ENCODE results near the gene ABHD14A.

ABHD14A gene

DNA sequence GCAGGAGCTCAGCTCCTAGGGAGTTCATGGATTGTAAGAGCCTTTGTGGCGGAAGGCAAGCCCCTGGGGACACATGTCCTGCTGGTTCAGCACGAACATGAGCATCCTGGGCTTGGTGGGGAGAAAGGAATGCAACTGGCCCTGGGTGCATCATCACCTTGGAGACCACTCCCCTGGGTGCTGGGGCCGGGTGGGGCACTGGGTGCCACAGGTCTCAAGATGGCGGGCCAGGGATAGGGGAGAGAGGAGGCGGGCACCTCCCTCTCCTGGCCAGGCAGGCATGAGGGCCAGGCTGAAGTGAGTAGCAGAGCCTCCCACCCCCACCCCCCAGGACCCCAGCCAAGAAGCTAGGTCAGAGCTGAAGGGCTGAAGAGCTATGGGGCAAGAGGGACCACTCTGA lies 8.4 kb upstream of the ABHD14A start:
- H3K4me3 ChIP-seq (ENCODE audit: low read depth, low read length), result no peak overlapping the region
- TF ChIP-seq, protein P1, sequence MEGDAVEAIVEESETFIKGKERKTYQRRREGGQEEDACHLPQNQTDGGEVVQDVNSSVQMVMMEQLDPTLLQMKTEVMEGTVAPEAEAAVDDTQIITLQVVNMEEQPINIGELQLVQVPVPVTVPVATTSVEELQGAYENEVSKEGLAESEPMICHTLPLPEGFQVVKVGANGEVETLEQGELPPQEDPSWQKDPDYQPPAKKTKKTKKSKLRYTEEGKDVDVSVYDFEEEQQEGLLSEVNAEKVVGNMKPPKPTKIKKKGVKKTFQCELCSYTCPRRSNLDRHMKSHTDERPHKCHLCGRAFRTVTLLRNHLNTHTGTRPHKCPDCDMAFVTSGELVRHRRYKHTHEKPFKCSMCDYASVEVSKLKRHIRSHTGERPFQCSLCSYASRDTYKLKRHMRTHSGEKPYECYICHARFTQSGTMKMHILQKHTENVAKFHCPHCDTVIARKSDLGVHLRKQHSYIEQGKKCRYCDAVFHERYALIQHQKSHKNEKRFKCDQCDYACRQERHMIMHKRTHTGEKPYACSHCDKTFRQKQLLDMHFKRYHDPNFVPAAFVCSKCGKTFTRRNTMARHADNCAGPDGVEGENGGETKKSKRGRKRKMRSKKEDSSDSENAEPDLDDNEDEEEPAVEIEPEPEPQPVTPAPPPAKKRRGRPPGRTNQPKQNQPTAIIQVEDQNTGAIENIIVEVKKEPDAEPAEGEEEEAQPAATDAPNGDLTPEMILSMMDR (IDR thresholded peaks at IDR 0.05; ENCODE audit: borderline replicate concordance, insufficient read depth, low read depth, low read length), result no peak

DNA sequence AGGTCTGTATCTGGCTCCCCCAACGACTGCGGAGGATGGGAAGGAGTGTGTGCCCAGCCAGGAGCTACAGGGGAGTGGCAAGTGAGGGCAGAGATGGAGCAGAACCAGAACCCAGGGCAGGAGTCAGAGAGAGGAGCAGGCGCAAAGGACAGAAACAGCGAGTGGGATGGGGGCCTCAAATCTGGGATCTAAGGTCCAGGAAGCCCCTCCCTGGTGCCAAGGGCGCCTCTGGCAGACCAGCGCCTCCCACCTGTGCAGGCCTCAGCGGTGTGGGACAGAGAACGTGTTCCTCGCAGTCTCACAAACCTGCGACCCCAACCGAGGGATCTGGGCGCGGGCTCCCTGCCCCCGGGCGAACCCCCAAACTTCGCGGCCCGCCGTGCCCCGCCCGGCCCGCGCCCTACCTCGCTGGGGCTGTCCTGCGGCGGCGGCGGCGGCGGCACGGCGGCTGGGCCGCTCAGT lies 7.9 kb upstream of the ABHD14A start:
- TF ChIP-seq, protein P1 (IDR thresholded peaks at IDR 0.05; ENCODE audit: borderline replicate concordance, insufficient read depth, low read depth, low read length), result no peak
- H3K4me3 ChIP-seq (ENCODE audit: low read depth, low read length), result peak overlapping the region; percentile 62

DNA sequence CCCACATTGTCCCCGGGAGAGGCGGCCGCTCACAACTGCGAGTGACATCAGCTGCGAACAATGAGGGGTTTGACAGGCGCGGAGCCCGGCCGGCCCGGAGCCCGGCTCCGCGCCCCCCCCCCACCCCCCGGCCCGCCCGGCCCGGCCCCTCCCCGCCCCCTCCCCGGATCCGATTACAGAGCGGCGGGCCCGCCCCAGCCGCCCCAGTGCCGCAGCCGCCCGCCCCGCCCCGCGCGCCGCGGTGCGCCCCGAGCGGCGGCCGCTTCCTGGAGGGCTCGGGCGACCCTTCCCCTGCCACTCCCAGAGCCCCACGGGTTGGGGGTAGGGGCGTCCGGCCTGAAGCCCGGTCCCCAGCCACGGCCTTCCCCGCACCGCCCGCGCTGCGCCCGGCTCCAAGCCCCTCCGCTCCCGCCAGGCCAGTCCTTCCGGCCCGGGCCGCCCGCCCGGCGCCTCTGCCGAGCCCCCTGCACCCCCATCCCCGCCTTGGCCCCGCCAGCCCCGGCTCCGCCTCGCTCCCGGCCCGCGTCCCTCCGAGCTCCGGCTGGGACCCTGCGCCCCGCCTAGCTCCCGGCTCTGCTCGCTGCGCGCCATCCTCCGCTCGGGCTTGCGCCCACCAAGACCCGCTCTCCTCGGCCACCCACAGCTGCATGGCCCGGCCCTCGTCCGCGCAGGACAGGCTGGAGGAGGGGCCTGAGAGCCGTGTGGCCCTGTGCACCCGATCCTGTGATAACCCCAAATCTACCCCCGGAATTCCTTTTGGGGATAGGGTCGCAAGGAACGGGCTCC lies 7.3 kb upstream of the ABHD14A start, which contains the start of gene PCBP4:
PCBP4 (minus strand) TSS at position 71 of the 786 bp plus-strand sequence. CDS start 6,214 bp downstream, outside the sequence.
- peak within 1 kb of the TSS; percentile 62 for H3K4me3 ChIP-seq (ENCODE audit: low read depth, low read length)
- TF ChIP-seq, protein P1 (IDR thresholded peaks at IDR 0.05; ENCODE audit: borderline replicate concordance, insufficient read depth, low read depth, low read length), result no peak

DNA sequence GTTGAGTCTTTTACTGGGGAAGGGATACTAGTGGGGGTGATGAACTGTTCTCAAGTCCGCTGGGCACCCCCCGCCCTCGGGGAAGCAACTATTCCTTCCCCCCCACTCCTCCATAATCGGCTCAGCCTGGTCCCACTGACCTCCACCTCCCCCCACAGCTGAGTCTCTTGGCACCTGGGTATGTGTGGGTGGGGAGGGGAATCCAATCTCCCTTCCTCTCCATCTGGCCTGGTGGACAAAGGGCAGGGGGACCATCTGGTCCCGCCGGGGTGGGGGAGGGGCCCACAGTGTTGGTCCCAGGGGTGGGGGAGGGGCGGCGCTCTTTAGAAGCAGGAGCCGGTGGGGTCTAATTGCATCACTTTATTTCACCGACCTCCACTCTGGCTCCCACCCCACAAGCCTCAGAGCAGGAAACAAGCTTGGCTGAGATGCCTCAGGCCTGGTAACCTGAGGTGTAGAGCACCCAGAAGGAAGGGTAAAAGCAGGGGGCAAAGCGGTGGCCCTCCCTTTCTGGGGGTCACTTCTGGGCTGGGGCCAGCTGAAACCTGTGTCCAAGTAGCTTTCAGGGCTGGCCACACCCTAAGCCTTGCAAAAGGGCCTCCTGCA lies 6.6 kb upstream of the ABHD14A start:
- peak overlapping the region; percentile 62 for H3K4me3 ChIP-seq (ENCODE audit: low read depth, low read length)
- TF ChIP-seq, protein P1 (IDR thresholded peaks at IDR 0.05; ENCODE audit: borderline replicate concordance, insufficient read depth, low read depth, low read length), result no peak

DNA sequence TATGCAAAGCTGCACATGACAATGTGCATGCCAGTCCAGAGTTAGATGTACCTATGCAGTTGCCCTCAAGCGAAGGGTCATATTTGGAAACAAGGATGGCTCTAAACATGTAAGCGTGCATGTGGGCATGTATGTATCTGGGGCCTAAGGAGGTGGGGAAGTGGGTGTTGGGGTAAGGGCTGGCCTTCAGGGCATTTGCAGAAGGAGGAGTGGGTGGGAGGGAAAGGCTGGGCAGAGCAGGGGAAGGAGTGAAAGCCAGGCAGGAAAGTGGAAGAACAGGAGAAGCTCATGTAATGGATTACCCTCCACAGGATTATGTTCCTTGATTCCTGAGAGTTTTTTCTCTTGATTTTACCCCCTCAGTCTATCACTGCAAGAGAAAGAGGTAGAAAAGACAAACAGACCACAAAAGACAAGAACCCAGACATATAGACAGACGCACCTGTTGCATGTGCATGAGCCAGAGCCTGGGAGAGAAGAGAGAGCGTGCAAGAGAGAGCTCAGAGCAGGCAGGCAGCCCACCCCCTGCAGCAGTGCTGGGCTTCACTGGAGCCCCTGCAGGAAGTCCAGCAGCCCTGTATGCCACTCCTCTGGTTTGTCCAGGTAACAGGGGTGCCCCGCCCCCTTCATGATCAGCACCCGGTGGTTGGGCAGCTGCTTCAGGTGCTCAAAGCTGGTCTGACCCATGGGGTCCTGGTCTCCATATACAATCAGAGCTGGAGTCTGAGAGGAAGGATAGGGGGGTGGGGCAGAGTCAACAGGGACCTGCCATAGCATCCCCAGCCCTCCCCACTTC lies 5.8 kb upstream of the ABHD14A start:
- no peak overlapping the region for H3K4me3 ChIP-seq (ENCODE audit: low read depth, low read length)
- TF ChIP-seq, protein P1 (IDR thresholded peaks at IDR 0.05; ENCODE audit: borderline replicate concordance, insufficient read depth, low read depth, low read length), result no peak

DNA sequence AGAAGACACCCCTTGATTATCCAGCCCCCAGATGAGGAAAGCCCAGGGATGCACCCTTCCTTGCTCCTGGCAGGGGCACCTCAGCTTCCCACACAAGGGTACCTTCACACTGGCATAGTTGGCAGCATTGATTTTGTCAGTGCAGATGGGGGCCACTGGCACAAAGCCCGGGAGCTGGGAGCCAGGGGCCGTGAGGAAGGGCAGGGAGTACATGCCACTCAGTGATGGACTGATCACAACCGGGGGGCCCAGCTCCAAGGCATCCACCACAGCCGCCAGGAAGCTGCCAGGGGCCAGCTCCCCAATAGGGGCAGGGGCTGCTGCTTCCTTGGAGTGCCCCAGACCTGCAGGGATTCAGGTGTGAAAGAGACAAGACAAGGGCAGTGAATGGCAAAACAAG lies 5.0 kb upstream of the ABHD14A start:
- TF ChIP-seq, protein P1 (IDR thresholded peaks at IDR 0.05; ENCODE audit: borderline replicate concordance, insufficient read depth, low read depth, low read length), result no peak
- no peak overlapping the region for H3K4me3 ChIP-seq (ENCODE audit: low read depth, low read length)

All from GM12875 (cell line).